ENCODE data around the gene DDX11.
"Not testable (repeated sequence)": the region's sequence is repeated elsewhere in the genome, so short reads cannot be mapped to it uniquely, and the experiment has no call there.

Gene DDX11

GRCh38 chr12:31070971-31071740 is 2.5 kb upstream of the DDX11 start:
- not testable (repeated sequence) for DNase-seq

- DNase-seq = not testable (repeated sequence)
Measured at GRCh38 chr12:31072962-31073361, 698 bp upstream of the DDX11 start.

GRCh38 chr12:31074333-31074874 is 744 bp downstream of the DDX11 start:
- not testable (repeated sequence) for DNase-seq

- not testable (repeated sequence) for DNase-seq
Measured at GRCh38 chr12:31076150-31076549, 2.5 kb downstream of the DDX11 start.

- DNase-seq = not testable (repeated sequence)
Measured at GRCh38 chr12:31077095-31077494, 3.4 kb downstream of the DDX11 start.

- not testable (repeated sequence) for DNase-seq
Measured at GRCh38 chr12:31077998-31078397, 4.3 kb downstream of the DDX11 start.

GRCh38 chr12:31079421-31079820 is 5.8 kb downstream of the DDX11 start:
- DNase-seq = not testable (repeated sequence)

GRCh38 chr12:31080221-31080620 is 6.6 kb downstream of the DDX11 start:
- DNase-seq = not testable (repeated sequence)

- DNase-seq = not testable (repeated sequence)
Measured at GRCh38 chr12:31081274-31081673, 7.6 kb downstream of the DDX11 start.

- not testable (repeated sequence) for DNase-seq
Measured at GRCh38 chr12:31084241-31084640, 10.6 kb downstream of the DDX11 start.

GRCh38 chr12:31086032-31086431 is 12.4 kb downstream of the DDX11 start:
- DNase-seq = not testable (repeated sequence)

- DNase-seq = not testable (repeated sequence)
Measured at GRCh38 chr12:31087486-31087885, 13.8 kb downstream of the DDX11 start.

GRCh38 chr12:31087956-31088355 is 14.3 kb downstream of the DDX11 start:
- DNase-seq = not testable (repeated sequence)

- DNase-seq = no peak
Measured at GRCh38 chr12:31089072-31089471, 15.4 kb downstream of the DDX11 start.

GRCh38 chr12:31091629-31092028 is 18.0 kb downstream of the DDX11 start:
- DNase-seq = not testable (repeated sequence)

GRCh38 chr12:31092718-31093117 is 19.1 kb downstream of the DDX11 start:
- not testable (repeated sequence) for DNase-seq

GRCh38 chr12:31095080-31095860 is 21.6 kb downstream of the DDX11 start:
- DNase-seq = not testable (repeated sequence)

GRCh38 chr12:31096251-31097065 is 22.8 kb downstream of the DDX11 start:
- not testable (repeated sequence) for DNase-seq

- not testable (repeated sequence) for DNase-seq
Measured at GRCh38 chr12:31097819-31098218, 24.2 kb downstream of the DDX11 start.

- not testable (repeated sequence) for DNase-seq
Measured at GRCh38 chr12:31098363-31098762, 24.7 kb downstream of the DDX11 start.

- not testable (repeated sequence) for DNase-seq
Measured at GRCh38 chr12:31098771-31099170, 25.1 kb downstream of the DDX11 start.

GRCh38 chr12:31099434-31099833 is 25.8 kb downstream of the DDX11 start:
- DNase-seq = not testable (repeated sequence)

Data from NCI-H748 treated with DMSO at 0.1 percent for 48 hours (cell line).